ENCODE results near the gene SHISA9.

The SHISA9 gene

GRCh38 chr16:12942861-12943260 is 41.5 kb downstream of the SHISA9 start:
- no peak for FAIRE-seq
- no peak for DNase-seq (ENCODE audit: extremely low spot score, insufficient read length, low read depth)

GRCh38 chr16:12944300-12944699 is 42.9 kb downstream of the SHISA9 start:
- FAIRE-seq, result no peak

GRCh38 chr16:12951392-12951791 is 50.0 kb downstream of the SHISA9 start:
- no peak for DNase-seq (ENCODE audit: extremely low spot score, insufficient read length, low read depth)
- no peak for FAIRE-seq

More at GRCh38 chr16:12944300-12944699, 42.9 kb downstream of the SHISA9 start:
- no peak for DNase-seq (ENCODE audit: extremely low spot score, insufficient read length, low read depth)

GRCh38 chr16:12951976-12952375 is 50.6 kb downstream of the SHISA9 start:
- FAIRE-seq, result no peak
- DNase-seq (ENCODE audit: extremely low spot score, insufficient read length, low read depth), result no peak

- DNase-seq (ENCODE audit: extremely low spot score, insufficient read length, low read depth) (no peak), FAIRE-seq (no peak)
Measured at GRCh38 chr16:12958366-12958765, 57.0 kb downstream of the SHISA9 start.

- no peak for DNase-seq (ENCODE audit: extremely low spot score, insufficient read length, low read depth)
- FAIRE-seq, result no peak
Measured at GRCh38 chr16:12959072-12959471, 57.7 kb downstream of the SHISA9 start.

- DNase-seq (ENCODE audit: extremely low spot score, insufficient read length, low read depth), result no peak
- FAIRE-seq, result no peak
Measured at GRCh38 chr16:12961626-12962025, 60.2 kb downstream of the SHISA9 start.

GRCh38 chr16:12964461-12964860 is 63.1 kb downstream of the SHISA9 start:
- no peak for DNase-seq (ENCODE audit: extremely low spot score, insufficient read length, low read depth)
- FAIRE-seq, result no peak

GRCh38 chr16:12965274-12965804 is 63.9 kb downstream of the SHISA9 start:
- DNase-seq (ENCODE audit: extremely low spot score, insufficient read length, low read depth) (no peak), FAIRE-seq (no peak)

- no peak for FAIRE-seq
Measured at GRCh38 chr16:12971241-12971640, 69.8 kb downstream of the SHISA9 start.

GRCh38 chr16:12972246-12972645 is 70.8 kb downstream of the SHISA9 start:
- FAIRE-seq, result no peak
- no peak for DNase-seq (ENCODE audit: extremely low spot score, insufficient read length, low read depth)

More at GRCh38 chr16:12971241-12971640, 69.8 kb downstream of the SHISA9 start:
- no peak for DNase-seq (ENCODE audit: extremely low spot score, insufficient read length, low read depth)

- FAIRE-seq, result no peak
- no peak for DNase-seq (ENCODE audit: extremely low spot score, insufficient read length, low read depth)
Measured at GRCh38 chr16:12975766-12976165, 74.4 kb downstream of the SHISA9 start.

- FAIRE-seq (no peak), DNase-seq (ENCODE audit: extremely low spot score, insufficient read length, low read depth) (no peak)
Measured at GRCh38 chr16:12976496-12976895, 75.1 kb downstream of the SHISA9 start.

GRCh38 chr16:12976936-12977335 is 75.5 kb downstream of the SHISA9 start:
- no peak for FAIRE-seq
- no peak for DNase-seq (ENCODE audit: extremely low spot score, insufficient read length, low read depth)

- FAIRE-seq, result no peak
- DNase-seq (ENCODE audit: extremely low spot score, insufficient read length, low read depth), result no peak
Measured at GRCh38 chr16:12985516-12985915, 84.1 kb downstream of the SHISA9 start.

- no peak for FAIRE-seq
- DNase-seq (ENCODE audit: extremely low spot score, insufficient read length, low read depth), result no peak
Measured at GRCh38 chr16:12988071-12988470, 86.7 kb downstream of the SHISA9 start.

GRCh38 chr16:12992066-12992465 is 90.7 kb downstream of the SHISA9 start:
- no peak for DNase-seq (ENCODE audit: extremely low spot score, insufficient read length, low read depth)
- FAIRE-seq, result no peak

- no peak for FAIRE-seq
- no peak for DNase-seq (ENCODE audit: extremely low spot score, insufficient read length, low read depth)
Measured at GRCh38 chr16:12994402-12994801, 93.0 kb downstream of the SHISA9 start.

- no peak for FAIRE-seq
- no peak for DNase-seq (ENCODE audit: extremely low spot score, insufficient read length, low read depth)
Measured at GRCh38 chr16:12995721-12996372, 94.4 kb downstream of the SHISA9 start.

GRCh38 chr16:12998361-12999085 is 97.1 kb downstream of the SHISA9 start:
- no peak for FAIRE-seq

GRCh38 chr16:12999368-12999767 is 98.0 kb downstream of the SHISA9 start:
- DNase-seq (ENCODE audit: extremely low spot score, insufficient read length, low read depth), result no peak
- no peak for FAIRE-seq

More at GRCh38 chr16:12998361-12999085, 97.1 kb downstream of the SHISA9 start:
- DNase-seq (ENCODE audit: extremely low spot score, insufficient read length, low read depth), result no peak
